OCI-LY7 (cell line): Measurements from ENCODE around the gene MYO18B. TPM values are rescaled to one million over a fixed set of nuclear protein-coding genes. Genes with fewer than 3 reads are reported as not detected.

Experiments
- BruUV-seq: library from RNA; stranded (reverse); fragments of 400-500 nt; replicated peaks from 2 replicates; lab custom pipeline; 2021; lab: Mats Ljungman, UMichigan
- CTCF ChIA-PET: fragments of 300-600 bp; sonication (Branson Sonifier 250); formaldehyde crosslinking; loops from one replicate; lab custom pipeline; 2022; ENCODE audit warnings: antibody characterized with exemption; ENCODE audit not compliant: unreplicated experiment; lab: Charles Lee
- POLR2A ChIA-PET: fragments of 300-600 bp; sonication (Branson Sonifier 250); formaldehyde crosslinking; loops from one replicate; lab custom pipeline; 2022; ENCODE audit warnings: antibody characterized with exemption; lab: Charles Lee
- DNase-seq: peaks from one replicate; pipeline ENCODE4 v3.0.0-alpha.2; 2015; ENCODE audit warnings: low spot score
- H2AFZ ChIP-seq: fragments of 200-600 bp; sonication (generic), shearing (Covaris generic); 2 replicates; pipeline ENCODE4 v1.6.1; 2014; ENCODE audit warnings: mild to moderate bottlenecking, antibody characterized with exemption, low read length, moderate library complexity
- H3K27ac ChIP-seq: fragments of 200-600 bp; sonication (generic); 2 replicates; pipeline ENCODE4 v1.5.1; 2014; ENCODE audit warnings: mixed run types, low read depth, mild to moderate bottlenecking, moderate library complexity, low read length, inconsistent platforms; ENCODE audit not compliant: poor library complexity, severe bottlenecking
- H3K36me3 ChIP-seq: fragments of 200-600 bp; sonication (generic); 2 replicates; pipeline ENCODE4 v1.6.1; 2014; ENCODE audit warnings: mild to moderate bottlenecking, antibody characterized with exemption, low read length, moderate library complexity, mixed read lengths; ENCODE audit not compliant: insufficient read depth
- H3K4me1 ChIP-seq: fragments of 200-600 bp; sonication (generic); 2 replicates; pipeline ENCODE4 v1.5.1; 2014; ENCODE audit warnings: mild to moderate bottlenecking, low read length; ENCODE audit not compliant: insufficient read depth, poor library complexity, severe bottlenecking
- H3K4me2 ChIP-seq: fragments of 200-600 bp; sonication (generic); 2 replicates; pipeline ENCODE4 v1.6.1; 2014; ENCODE audit warnings: mild to moderate bottlenecking, low read length
- H3K4me3 ChIP-seq: fragments of 200-600 bp; sonication (generic); 2 replicates; pipeline ENCODE4 v1.5.1; 2014; ENCODE audit warnings: mild to moderate bottlenecking, low read depth, low read length; ENCODE audit not compliant: poor library complexity, severe bottlenecking
- H3K79me2 ChIP-seq: fragments of 200-600 bp; sonication (generic); 2 replicates; pipeline ENCODE4 v1.6.1; 2016; ENCODE audit warnings: low read depth, mild to moderate bottlenecking, low read length, moderate library complexity, mixed read lengths; ENCODE audit not compliant: insufficient read depth
- H3K9me2 ChIP-seq: fragments of 200-600 bp; sonication (generic); 2 replicates; pipeline ENCODE4 v1.6.1; 2016; ENCODE audit warnings: mild to moderate bottlenecking, low read length, mixed read lengths; ENCODE audit not compliant: insufficient read depth
- H3K9me3 ChIP-seq: fragments of 200-600 bp; sonication (generic); 2 replicates; pipeline ENCODE4 v1.6.1; 2014; ENCODE audit warnings: mild to moderate bottlenecking, mixed run types, low read length, mixed read lengths
- H4K20me1 ChIP-seq: fragments of 200-600 bp; sonication (generic); 2 replicates; pipeline ENCODE4 v1.6.1; 2014; ENCODE audit warnings: mild to moderate bottlenecking, antibody characterized with exemption, low read length, moderate library complexity, mixed read lengths; ENCODE audit not compliant: insufficient read depth
- EZH2phosphoT487 ChIP-seq: fragments of 200-600 bp; sonication (generic); IDR thresholded peaks from 2 replicates; pipeline ENCODE4 v1.6.1; 2018; ENCODE audit warnings: low read depth, borderline replicate concordance, mild to moderate bottlenecking, mixed run types, antibody characterized with exemption, low read length, moderate library complexity, mixed read lengths
- intact Hi-C: fragments of 100-400 bp; cut with micrococcal nuclease; formaldehyde crosslinking; loops from one replicate; pipeline ENCODE4 v1.10.0; 2022; ENCODE audit not compliant: unreplicated experiment
- total RNA-seq, 2 experiments: library from RNA; depleted of rRNA in 1 of 2; stranded (reverse); fragments of >200 nt in 1 of 2; shearing (Covaris generic) in 1 of 2; gene quantifications; 2 replicates each; pipeline ENCODE4 v1.2.3, GENCODE V29; 2014 to 2022
- TF ChIP-seq, protein P1 (sequence below): fragments of 200-600 bp; sonication (generic); conservative IDR thresholded peaks from 2 replicates; pipeline ENCODE4 v1.5.1; 2014; ENCODE audit warnings: mild to moderate bottlenecking, antibody characterized with exemption, low read length, moderate library complexity, mixed read lengths

Gene MYO18B
- total RNA-seq, 2 experiments from 2014 or later: not detected

DNA sequence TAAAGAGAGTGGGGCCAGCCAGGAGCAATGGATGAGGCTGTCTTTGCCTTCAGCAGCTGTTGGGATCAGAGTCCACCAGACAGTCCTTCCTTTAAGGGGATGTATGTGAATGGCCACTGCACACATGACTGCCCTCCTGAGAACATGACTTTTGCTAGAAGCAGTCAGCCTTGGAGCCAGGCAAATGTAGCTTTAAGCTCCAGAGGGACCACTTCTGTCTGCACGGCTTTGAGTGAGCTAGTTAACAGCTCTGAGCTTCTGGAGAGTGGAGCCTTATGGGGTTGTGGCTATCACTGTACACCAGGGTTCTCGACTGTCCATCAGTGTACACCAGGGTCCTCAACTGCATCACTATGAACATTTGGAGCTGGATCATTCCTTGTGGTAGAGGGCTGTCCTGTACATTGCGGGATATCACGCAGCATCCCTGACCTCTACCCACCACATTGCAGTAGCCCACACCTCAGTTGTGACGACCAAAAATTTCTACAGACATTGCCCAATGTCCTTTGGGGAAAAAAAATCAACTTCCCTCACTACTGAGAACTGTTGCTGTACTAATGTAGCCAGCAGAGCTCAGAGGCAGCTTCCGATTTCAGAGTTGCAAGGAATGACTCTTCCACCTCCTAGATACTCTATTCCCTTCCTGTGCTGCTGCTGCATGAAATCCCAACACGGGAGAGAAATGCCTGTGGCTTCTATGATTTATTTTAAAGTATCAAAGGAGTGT is 169.4 kb downstream of the MYO18B start:
- no peaks in the 10 kb centered on the region for H3K36me3 ChIP-seq
- H3K4me1 ChIP-seq: no peaks in the 10 kb centered on the region
- intact Hi-C loops: no loop called here
- H3K4me3 ChIP-seq: no peak overlapping the region
- TF ChIP-seq, protein P1, sequence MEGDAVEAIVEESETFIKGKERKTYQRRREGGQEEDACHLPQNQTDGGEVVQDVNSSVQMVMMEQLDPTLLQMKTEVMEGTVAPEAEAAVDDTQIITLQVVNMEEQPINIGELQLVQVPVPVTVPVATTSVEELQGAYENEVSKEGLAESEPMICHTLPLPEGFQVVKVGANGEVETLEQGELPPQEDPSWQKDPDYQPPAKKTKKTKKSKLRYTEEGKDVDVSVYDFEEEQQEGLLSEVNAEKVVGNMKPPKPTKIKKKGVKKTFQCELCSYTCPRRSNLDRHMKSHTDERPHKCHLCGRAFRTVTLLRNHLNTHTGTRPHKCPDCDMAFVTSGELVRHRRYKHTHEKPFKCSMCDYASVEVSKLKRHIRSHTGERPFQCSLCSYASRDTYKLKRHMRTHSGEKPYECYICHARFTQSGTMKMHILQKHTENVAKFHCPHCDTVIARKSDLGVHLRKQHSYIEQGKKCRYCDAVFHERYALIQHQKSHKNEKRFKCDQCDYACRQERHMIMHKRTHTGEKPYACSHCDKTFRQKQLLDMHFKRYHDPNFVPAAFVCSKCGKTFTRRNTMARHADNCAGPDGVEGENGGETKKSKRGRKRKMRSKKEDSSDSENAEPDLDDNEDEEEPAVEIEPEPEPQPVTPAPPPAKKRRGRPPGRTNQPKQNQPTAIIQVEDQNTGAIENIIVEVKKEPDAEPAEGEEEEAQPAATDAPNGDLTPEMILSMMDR: no peak
- no peak for TF ChIP-seq EZH2phosphoT487
- no peaks in the 10 kb centered on the region for H4K20me1 ChIP-seq
- no TSS peak for BruUV-seq
- DNase-seq: no peak
- no peaks in the 10 kb centered on the region for H3K79me2 ChIP-seq
- H3K9me3 ChIP-seq: 0 out of 2 replicates have a peak, but pooled peaks cover 5% of the 10 kb centered on the region
- ChIA-PET POLR2A (interaction anchor here (0.6 kb wide), 1 partner anchor 8 kb away, joined by 3 read pairs; no protein-coding TSS in a partner anchor), CTCF (no interaction called here)
- H3K4me2 ChIP-seq: no peak overlapping the region
- H2AFZ ChIP-seq: no peak overlapping the region
- no peak overlapping the region for H3K27ac ChIP-seq
- H3K9me2 ChIP-seq: no peaks in the 10 kb centered on the region

DNA sequence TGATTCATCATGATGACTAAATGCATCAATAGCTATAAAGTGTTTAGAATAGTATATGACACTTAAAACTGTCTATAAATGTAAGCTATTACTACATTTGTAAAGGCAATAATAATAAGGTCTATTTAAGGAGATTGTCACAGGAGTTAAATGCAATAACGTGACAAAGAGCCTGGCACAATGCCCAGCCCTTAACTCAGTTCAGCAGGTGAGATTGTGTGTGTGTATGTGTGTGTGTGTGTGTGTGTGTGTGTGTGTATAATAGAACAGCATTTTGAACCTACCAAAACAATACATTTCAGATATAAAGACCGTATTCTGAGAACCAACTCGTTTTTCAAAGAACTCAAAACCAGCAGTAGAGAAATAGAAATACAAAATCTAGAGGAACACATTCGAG is 177.5 kb downstream of the MYO18B start:
- no peaks in the 10 kb centered on the region for H3K79me2 ChIP-seq
- no peaks in the 10 kb centered on the region for H3K9me3 ChIP-seq
- DNase-seq: no peak
- H4K20me1 ChIP-seq: no peaks in the 10 kb centered on the region
- intact Hi-C loops: no loop called here
- H3K4me2 ChIP-seq: no peak overlapping the region
- TF ChIP-seq, protein P1: no peak
- TF ChIP-seq EZH2phosphoT487: no peak
- H2AFZ ChIP-seq: no peak overlapping the region
- H3K36me3 ChIP-seq: no peaks in the 10 kb centered on the region
- ChIA-PET POLR2A (interaction anchor here (0.7 to 1.0 kb wide), 5 partner anchors 8 to 1305 kb away, joined by 3 to 4 read pairs (median 3); no protein-coding TSS in a partner anchor), CTCF (no interaction called here)
- no peaks in the 10 kb centered on the region for H3K9me2 ChIP-seq
- no TSS peak for BruUV-seq
- H3K27ac ChIP-seq: no peak overlapping the region
- H3K4me3 ChIP-seq: no peak overlapping the region
- no peaks in the 10 kb centered on the region for H3K4me1 ChIP-seq

DNA sequence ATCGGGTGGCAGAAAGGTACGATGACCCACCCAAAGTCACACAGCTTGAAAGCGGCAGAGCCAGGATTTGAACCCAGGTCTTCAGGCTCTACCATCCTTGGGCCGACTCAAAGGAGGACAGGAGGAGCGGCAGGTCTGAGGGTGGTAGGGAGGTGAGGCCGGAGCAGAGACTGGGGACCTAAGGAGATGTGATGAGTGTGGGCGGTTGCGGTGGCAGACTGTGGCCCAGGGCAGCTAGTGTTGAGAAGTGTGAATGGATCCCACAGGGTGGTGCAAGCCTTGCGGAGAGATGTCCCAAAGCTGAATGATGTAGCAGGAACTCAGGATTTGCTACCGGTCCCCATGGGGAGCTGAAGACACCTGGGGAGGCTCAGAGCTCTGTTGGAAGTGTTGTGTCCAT is 180.2 kb downstream of the MYO18B start:
- Histone ChIP-seq H3K27ac (no peak overlapping the region), H2AFZ (no peak overlapping the region), H3K4me2 (no peak overlapping the region), H4K20me1 (no peaks in the 10 kb centered on the region), H3K9me2 (no peaks in the 10 kb centered on the region), H3K79me2 (no peaks in the 10 kb centered on the region), H3K36me3 (no peaks in the 10 kb centered on the region), H3K4me1 (no peaks in the 10 kb centered on the region), H3K4me3 (no peak overlapping the region), H3K9me3 (no peaks in the 10 kb centered on the region)
- intact Hi-C loops: no loop called here
- CTCF ChIA-PET: no interaction called here
- no peak for DNase-seq
- BruUV-seq: no TSS peak
- TF ChIP-seq, protein P1: no peak
- no peak for TF ChIP-seq EZH2phosphoT487
- POLR2A ChIA-PET: interaction anchor here (0.5 kb wide), 1 partner anchor 583 kb away, joined by 3 read pairs; no protein-coding TSS in a partner anchor
